Measurements from ENCODE around the gene EFNA5. TPM values are rescaled to one million over a fixed set of nuclear protein-coding genes. Genes with fewer than 3 reads are reported as not detected.

The EFNA5 gene
- total RNA-seq, 1 experiment from 2014 or later: 42.7 TPM

- Histone ChIP-seq H3K79me2 (ENCODE audit: low read depth) (no peaks in the 10 kb centered on the region), H3K4me1 (replicated peaks; ENCODE audit: insufficient read depth) (no peaks in the 10 kb centered on the region), H3K4me2 (no peak overlapping the region), H3F3A (ENCODE audit: insufficient read depth, low read depth) (no peaks in the 10 kb centered on the region), H3K27me3 (ENCODE audit: insufficient read depth, low read depth) (no peaks in the 10 kb centered on the region), H3K9me2 (ENCODE audit: insufficient read depth) (no peaks in the 10 kb centered on the region; the same call in 1 of the 2 replicates), H3K9me3 (ENCODE audit: insufficient read depth, low read depth) (no peaks in the 10 kb centered on the region), H3K4me3 (no peak overlapping the region), H4K20me1 (ENCODE audit: insufficient read depth) (no peaks in the 10 kb centered on the region), H3K27ac (no peak overlapping the region), H2AFZ (no peak overlapping the region), H3K36me3 (ENCODE audit: low read depth) (no peaks in the 10 kb centered on the region)
- DNase-seq: no peak
- CTCF ChIA-PET: no interaction called here
- POLR2A ChIA-PET (ENCODE audit: unreplicated experiment): interaction anchor here (0.6 kb wide), 2 partner anchors 233 to 681 kb away, joined by 5 to 11 read pairs; no protein-coding TSS in a partner anchor
- intact Hi-C loops (cut with micrococcal nuclease; ENCODE audit: unreplicated experiment): no loop called here
- BruUV-seq (replicated peaks): no TSS peak
- TF ChIP-seq EZH2 (IDR thresholded peaks at IDR 0.05; ENCODE audit: low read depth) (no peak), CTCF (conservative IDR thresholded peaks at IDR 0.05) (no peak)
Measured at GRCh38 chr5:107687937-107688336, 17.2 kb upstream of the EFNA5 start.

- Histone ChIP-seq H3F3A (ENCODE audit: insufficient read depth, low read depth) (no peaks in the 10 kb centered on the region), H3K27me3 (ENCODE audit: insufficient read depth, low read depth) (no peaks in the 10 kb centered on the region), H3K4me1 (replicated peaks; ENCODE audit: insufficient read depth) (no peaks in the 10 kb centered on the region), H3K9me3 (ENCODE audit: insufficient read depth, low read depth) (no peaks in the 10 kb centered on the region), H3K36me3 (ENCODE audit: low read depth) (no peaks in the 10 kb centered on the region), H3K79me2 (ENCODE audit: low read depth) (no peaks in the 10 kb centered on the region), H4K20me1 (ENCODE audit: insufficient read depth) (no peaks in the 10 kb centered on the region), H3K4me3 (no peak overlapping the region), H3K27ac (no peak overlapping the region), H2AFZ (no peak overlapping the region), H3K9me2 (ENCODE audit: insufficient read depth) (no peaks in the 10 kb centered on the region; the same call in 1 of the 2 replicates), H3K4me2 (no peak overlapping the region)
- intact Hi-C loops (cut with micrococcal nuclease; ENCODE audit: unreplicated experiment): no loop called here
- no peak for DNase-seq
- ChIA-PET CTCF (no interaction called here), POLR2A (ENCODE audit: unreplicated experiment) (interaction anchor here (0.6 kb wide), 2 partner anchors 233 to 680 kb away, joined by 5 to 11 read pairs; no protein-coding TSS in a partner anchor)
- no TSS peak for BruUV-seq (replicated peaks)
- TF ChIP-seq CTCF (conservative IDR thresholded peaks at IDR 0.05) (no peak), EZH2 (IDR thresholded peaks at IDR 0.05; ENCODE audit: low read depth) (no peak)
Measured at GRCh38 chr5:107687404-107687803, 16.7 kb upstream of the EFNA5 start.

- Histone ChIP-seq H4K20me1 (ENCODE audit: insufficient read depth) (no peaks in the 10 kb centered on the region), H3K9me3 (ENCODE audit: insufficient read depth, low read depth) (no peaks in the 10 kb centered on the region), H3K4me2 (no peak overlapping the region), H3K27ac (no peak overlapping the region), H3K4me3 (no peak overlapping the region), H3K9me2 (ENCODE audit: insufficient read depth) (no peaks in the 10 kb centered on the region), H3F3A (ENCODE audit: insufficient read depth, low read depth) (no peaks in the 10 kb centered on the region), H3K36me3 (ENCODE audit: low read depth) (no peaks in the 10 kb centered on the region), H3K79me2 (ENCODE audit: low read depth) (no peaks in the 10 kb centered on the region), H2AFZ (no peak overlapping the region), H3K4me1 (replicated peaks; ENCODE audit: insufficient read depth) (no peaks in the 10 kb centered on the region), H3K27me3 (ENCODE audit: insufficient read depth, low read depth) (no peaks in the 10 kb centered on the region)
- no TSS peak for BruUV-seq (replicated peaks)
- DNase-seq: no peak
- intact Hi-C loops (cut with micrococcal nuclease; ENCODE audit: unreplicated experiment): no loop called here
- no peak for TF ChIP-seq EZH2 (IDR thresholded peaks at IDR 0.05; ENCODE audit: low read depth)
- TF ChIP-seq CTCF (conservative IDR thresholded peaks at IDR 0.05): no peak
- POLR2A ChIA-PET (ENCODE audit: unreplicated experiment): no interaction called here
- CTCF ChIA-PET: interaction anchor here (0.6 kb wide), 1 partner anchor 647 kb away, joined by 3 read pairs; no protein-coding TSS in a partner anchor
Measured at GRCh38 chr5:107682533-107682932, 11.8 kb upstream of the EFNA5 start.

Data from PC-9 (cell line).